GM12872 (cell line): ENCODE measurements around the gene PTPN1.

ENCODE experiments used
- TF ChIP-seq, protein P1 (sequence below): IDR thresholded peaks from 3 replicates; pipeline ENCODE4 v1.5.1; 2011; ENCODE audit warnings: low read depth, mild to moderate bottlenecking, low read length, moderate library complexity; ENCODE audit not compliant: insufficient read depth

The PTPN1 gene

GRCh38 chr20:50569864-50570836, 60.0 kb downstream of the PTPN1 start:
- TF ChIP-seq, protein P1, sequence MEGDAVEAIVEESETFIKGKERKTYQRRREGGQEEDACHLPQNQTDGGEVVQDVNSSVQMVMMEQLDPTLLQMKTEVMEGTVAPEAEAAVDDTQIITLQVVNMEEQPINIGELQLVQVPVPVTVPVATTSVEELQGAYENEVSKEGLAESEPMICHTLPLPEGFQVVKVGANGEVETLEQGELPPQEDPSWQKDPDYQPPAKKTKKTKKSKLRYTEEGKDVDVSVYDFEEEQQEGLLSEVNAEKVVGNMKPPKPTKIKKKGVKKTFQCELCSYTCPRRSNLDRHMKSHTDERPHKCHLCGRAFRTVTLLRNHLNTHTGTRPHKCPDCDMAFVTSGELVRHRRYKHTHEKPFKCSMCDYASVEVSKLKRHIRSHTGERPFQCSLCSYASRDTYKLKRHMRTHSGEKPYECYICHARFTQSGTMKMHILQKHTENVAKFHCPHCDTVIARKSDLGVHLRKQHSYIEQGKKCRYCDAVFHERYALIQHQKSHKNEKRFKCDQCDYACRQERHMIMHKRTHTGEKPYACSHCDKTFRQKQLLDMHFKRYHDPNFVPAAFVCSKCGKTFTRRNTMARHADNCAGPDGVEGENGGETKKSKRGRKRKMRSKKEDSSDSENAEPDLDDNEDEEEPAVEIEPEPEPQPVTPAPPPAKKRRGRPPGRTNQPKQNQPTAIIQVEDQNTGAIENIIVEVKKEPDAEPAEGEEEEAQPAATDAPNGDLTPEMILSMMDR: peak; percentile 74

DNA sequence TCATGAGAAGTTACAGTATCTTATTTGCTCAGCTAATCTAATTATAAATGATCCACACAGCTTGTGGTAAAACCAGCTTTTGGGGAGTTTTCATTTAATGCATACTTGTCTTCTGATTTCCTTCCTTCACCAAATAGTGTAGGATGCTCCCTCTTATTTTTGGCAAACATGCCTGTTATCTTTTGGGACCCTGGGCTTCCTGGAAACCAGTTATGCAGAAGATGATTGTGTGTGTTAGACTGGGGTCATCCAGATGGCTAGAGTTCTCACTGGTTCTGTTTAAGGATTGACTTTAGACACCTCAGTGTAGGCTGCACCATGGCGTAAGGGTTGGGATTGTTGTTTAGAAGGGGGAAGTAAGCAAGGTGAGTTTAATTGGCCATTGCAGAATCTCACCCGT, 61.3 kb downstream of the PTPN1 start:
- TF ChIP-seq, protein P1: no peak

DNA sequence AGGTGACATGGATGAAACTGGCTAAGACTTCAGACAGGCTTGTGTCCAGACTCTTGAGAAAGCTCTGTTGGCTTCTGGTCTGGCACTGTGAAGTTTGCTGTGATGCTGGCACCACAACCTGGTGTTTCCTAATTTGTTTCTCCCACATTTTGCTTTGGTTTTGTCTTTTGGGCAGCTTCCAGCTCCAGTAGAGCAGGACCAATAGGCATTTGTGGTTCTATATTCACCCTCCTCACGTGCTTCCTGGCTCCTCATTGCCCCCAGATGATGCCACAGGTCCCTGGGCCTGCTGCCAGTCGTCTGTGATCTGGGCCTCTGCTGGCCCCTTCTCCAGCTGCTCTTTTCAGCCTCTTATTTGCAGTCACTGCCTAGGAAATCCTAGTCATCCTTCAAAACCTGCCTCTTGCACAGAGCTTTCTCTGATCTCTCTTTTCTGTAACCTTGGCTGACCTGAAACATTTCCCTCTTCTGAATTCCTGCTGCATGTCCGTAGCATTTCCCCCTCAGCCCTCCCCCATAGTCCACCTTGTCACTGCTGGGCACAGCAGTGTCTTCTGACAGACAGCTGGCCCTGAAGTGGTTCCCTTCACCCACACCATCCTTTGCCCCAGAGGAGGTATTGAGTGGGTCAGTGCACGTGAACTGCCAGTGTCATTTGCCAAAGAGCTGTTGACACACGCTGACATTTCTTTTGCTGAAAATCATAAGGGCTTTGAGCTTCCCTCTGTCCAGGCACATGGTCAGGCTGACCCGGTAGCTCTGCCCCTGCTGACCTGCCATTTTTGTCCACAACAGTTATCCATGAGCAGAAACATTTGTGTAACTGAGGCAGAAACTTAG, 63.0 kb downstream of the PTPN1 start:
- TF ChIP-seq, protein P1: no peak

- TF ChIP-seq, protein P1: no peak
Measured at GRCh38 chr20:50574108-50574507, 63.9 kb downstream of the PTPN1 start.

- TF ChIP-seq, protein P1: no peak
Measured at GRCh38 chr20:50574586-50574985, 64.4 kb downstream of the PTPN1 start.

DNA sequence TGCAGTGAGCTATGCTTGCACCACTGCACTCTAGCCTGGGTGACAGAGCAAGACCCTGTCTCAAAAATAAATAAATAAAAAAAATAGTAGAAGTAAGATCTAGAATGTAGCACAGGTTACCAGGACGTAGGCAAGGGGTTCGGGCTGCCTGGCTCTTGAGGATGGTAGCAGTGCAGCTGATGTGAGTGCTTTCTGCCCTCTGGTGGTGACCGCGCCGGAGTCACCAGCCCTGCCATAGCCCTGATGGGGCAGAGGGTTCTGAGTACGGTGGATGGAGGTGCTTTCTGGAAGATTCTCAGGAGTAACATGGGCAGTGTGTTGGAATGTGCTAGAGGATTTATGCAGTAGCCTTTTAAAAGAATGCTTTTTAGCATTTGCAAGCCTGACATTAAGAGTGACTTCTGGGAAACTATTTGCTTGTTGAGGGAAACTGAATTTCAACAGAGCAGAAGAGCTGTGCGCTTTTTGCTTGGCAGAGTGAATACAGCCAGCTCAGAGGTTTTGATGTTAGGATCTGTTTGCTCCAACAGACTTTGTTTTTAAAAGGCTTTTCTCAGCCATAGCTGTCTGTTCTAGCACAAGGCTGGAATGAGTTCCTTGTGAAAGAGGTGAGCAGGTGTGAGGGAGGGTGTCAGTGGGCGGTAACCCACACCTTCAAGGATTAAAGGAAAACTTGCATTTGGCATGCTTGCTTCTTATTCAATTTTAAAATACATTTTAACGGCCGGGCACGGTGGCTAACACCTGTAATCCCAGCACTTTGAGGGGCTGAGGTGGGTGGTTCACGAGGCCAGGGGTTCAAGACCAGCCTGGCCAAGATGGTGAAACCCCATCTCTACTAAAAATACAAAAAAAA, 65.9 kb downstream of the PTPN1 start:
- TF ChIP-seq, protein P1: peak; percentile 76
